GM12873 (cell line): ENCODE results near the gene PCSK1.

Experiments used
- CTCF ChIP-seq: IDR thresholded peaks from 2 replicates; pipeline ENCODE4 v1.5.1; 2012; ENCODE audit warnings: low read depth, mild to moderate bottlenecking, moderate library complexity, low read length, control low read depth; ENCODE audit not compliant: insufficient read depth; ENCODE audit errors: missing control alignments

PCSK1 gene

DNA sequence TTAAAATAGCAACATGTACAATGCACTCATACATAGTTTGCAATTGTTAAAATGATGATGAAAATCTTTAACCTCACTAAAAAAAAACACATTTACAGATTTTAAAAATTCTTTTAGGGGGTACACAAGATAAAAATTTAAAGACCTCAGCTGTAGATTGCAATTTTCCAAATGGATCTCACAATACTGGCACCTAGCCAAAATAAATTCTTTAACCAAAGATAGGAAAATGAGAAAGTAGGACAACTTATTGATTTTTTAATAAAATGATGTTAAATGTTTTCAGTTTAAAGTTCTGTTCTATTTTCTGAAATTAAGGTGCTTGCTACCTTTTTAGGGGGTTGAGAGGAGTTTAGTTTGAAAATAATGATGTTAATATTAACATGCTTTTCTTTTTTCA is 90.0 kb downstream of the PCSK1 start:
- TF ChIP-seq CTCF: no peak

- TF ChIP-seq CTCF: no peak
Measured at GRCh38 chr5:96342581-96342980, 90.5 kb downstream of the PCSK1 start.
